SH-SY5Y (cell line): ENCODE measurements around the gene ANKFY1.

Experiments used
- GATA2 ChIP-seq: IDR thresholded peaks from 2 replicates; pipeline ENCODE4 v1.6.1; 2011; ENCODE audit warnings: mild to moderate bottlenecking, low read depth, low read length
- GATA3 ChIP-seq: IDR thresholded peaks from 2 replicates; pipeline ENCODE4 v1.6.1; 2011; ENCODE audit warnings: low read depth, mild to moderate bottlenecking, low read length, moderate library complexity

- TF ChIP-seq GATA2 (no peak), GATA3 (no peak)
Measured at GRCh38 chr17:4208238-4208637, 55.5 kb downstream of the ANKFY1 start.
